Middle frontal gyrus (tissue), 1 donor: Measurements from ENCODE around the gene NDUFA1.
"Not testable (repeated sequence)": the region's sequence is repeated elsewhere in the genome, so short reads cannot be mapped to it uniquely, and the experiment has no call there.

Experiments used
- DNase-seq: peaks from one replicate; pipeline ENCODE4 v3.0.0-alpha.2; 2015; ENCODE audit warnings: low spot score; ENCODE audit errors: extremely low spot score

Gene NDUFA1

GRCh38 chrX:119871599-119872395 lies at the start of gene NDUFA1, which contains the start of gene RNF113A:
Gene NDUFA1, plus strand, starts transcription at chrX:119871832. Its CDS starts 80 bp downstream, at chrX:119871912.
Gene RNF113A, minus strand, starts transcription at chrX:119871733. Its CDS starts 120 bp downstream, at chrX:119871613.
- peak; percentile 54 for DNase-seq

- DNase-seq = not testable (repeated sequence)
Measured at GRCh38 chrX:119824221-119824620, 47.4 kb upstream of the NDUFA1 start.

- DNase-seq = no peak
Measured at GRCh38 chrX:119826399-119826959, 45.2 kb upstream of the NDUFA1 start.

GRCh38 chrX:119828446-119828845 lies 43.2 kb upstream of the NDUFA1 start:
- no peak for DNase-seq

DNA sequence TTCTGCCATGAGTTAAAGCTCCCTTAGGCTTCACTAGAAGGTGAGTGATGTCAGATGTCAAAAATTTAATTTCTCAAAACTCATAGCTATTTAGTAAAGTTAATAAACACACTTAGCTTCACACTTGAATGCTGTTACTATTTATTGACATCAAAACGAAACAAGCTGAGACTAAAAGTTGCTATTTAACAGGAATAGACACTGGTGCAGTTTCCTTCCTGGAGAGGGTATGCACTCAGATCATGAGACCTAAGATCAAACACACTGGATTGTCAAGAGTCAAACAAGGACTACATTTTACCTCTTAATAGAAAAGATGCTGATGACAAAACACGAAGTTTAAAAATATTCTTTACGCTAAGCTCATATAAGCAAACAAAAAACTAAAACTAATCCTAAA lies 37.7 kb upstream of the NDUFA1 start:
- no peak for DNase-seq

GRCh38 chrX:119852382-119853353 lies 19.0 kb upstream of the NDUFA1 start, which contains the start of gene UPF3B:
Gene UPF3B, minus strand, starts transcription at chrX:119852963. Its CDS starts 35 bp downstream, at chrX:119852928.
- DNase-seq = peak; percentile 86

DNA sequence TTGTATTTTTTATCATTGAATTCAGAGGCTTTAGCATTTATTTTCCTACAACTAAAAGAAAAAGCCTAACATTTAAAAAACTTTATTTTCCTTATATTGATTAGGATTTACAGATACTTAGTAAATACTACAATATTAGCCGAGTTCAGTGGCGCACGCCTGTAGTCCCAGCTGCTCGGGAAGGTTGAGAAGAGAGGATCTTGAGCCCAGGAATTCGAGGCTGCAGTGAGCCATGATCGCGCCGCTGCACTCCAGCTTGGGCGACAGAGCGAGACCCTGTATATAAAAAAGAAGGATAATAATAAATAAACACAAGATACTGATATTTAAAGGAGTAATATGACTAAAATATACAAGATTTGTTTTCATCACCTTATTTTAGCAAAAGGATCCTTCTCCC lies 18.2 kb upstream of the NDUFA1 start:
- no peak for DNase-seq

- no peak for DNase-seq
Measured at GRCh38 chrX:119870626-119871131, 953 bp upstream of the NDUFA1 start.

DNA sequence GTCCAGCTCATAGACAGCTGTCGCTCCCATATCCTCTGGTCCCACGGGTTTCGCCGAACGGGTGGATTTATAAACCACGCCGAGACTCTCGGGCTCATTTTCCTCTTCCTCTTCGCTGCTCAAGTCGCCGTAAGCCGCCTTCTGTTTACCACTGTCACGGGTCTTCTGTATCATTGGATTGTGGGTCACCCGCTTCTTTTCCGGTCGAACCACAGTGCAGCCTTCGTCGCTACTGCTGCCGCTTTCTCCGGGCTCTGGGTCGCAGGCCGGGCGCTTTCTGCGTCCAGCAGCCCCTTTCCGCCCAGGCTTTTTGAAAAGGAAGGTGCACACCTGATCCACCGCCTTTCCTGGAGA lies 410 bp upstream of the NDUFA1 start:
- no peak for DNase-seq

DNA sequence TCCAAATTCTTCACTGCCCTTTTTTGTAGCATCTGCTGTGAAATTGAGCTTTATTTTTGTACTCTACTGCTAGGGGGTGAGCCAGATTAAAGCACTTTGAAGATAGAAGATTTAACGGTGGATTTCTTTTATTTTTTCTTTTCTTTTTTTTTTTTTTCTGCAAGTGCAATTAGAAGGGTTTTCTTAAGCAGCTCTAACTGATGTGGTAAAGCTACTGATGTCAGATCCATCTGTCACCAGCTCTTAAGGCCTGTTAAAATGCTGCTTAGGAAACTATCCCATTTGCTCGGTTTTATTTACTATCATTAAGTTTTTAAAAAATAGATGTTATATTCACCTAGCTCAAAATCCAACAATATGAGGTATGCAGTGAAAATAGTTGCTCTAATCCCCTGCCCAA lies 7.1 kb downstream of the NDUFA1 start:
- no peak for DNase-seq

DNA sequence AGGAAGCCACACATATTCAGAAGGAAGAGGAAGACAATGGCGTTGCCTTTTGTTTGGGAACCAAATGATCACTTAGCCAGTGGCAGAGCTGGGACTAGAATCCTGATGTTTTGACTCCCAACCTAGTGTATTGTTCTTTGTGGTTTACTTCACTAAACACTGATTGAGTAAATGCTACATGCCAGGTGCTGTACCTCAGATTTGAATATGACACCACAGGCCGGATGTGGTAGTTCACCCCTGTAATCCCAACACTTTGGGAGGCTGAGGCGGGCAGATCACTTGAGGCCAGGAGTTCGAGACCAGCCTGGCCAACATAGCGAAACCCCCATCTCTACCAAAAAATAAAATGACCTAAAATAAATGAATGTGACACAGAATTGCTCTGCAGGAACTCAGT lies 8.4 kb downstream of the NDUFA1 start:
- DNase-seq = no peak

- DNase-seq = no peak
Measured at GRCh38 chrX:119880552-119881437, 9.2 kb downstream of the NDUFA1 start.

- no peak for DNase-seq
Measured at GRCh38 chrX:119885554-119886428, 14.2 kb downstream of the NDUFA1 start.

DNA sequence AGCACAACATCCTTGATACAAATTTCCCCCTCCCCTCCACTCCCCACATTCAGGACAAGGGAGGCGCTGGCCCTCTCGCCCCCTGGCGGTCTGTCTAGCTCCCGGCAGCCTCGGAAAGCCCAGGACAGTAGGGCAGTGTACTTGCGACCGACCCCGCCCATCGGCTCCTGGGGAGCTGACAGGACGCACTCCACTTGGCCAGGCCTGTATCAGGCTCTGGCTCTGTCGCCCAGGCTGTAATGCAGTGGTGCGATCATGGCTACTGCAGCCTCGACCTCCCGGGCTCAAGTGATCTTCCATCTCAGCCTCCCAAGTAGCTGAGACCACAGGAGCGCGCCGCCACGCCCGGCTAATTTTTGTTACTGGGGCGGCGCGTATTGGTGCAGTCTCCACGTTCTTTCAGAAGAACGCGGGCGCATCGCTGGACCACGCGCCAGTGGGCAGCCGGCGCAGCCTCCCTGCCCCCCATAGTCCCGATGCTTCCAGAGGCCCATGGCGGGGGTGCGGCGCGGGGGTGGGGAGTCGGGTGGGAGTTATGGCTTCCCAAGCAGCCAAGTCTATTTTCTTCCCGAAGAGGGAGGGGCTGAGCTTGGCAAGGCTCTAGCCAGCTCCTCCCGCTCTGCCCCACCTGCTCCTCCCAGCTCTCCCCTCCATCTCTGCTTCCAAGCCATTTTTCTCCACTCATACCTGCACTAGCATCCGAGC lies 16.2 kb downstream of the NDUFA1 start:
- DNase-seq = no peak

- DNase-seq = not testable (repeated sequence)
Measured at GRCh38 chrX:119890626-119891025, 19.0 kb downstream of the NDUFA1 start.

GRCh38 chrX:119891961-119892692 lies 20.5 kb downstream of the NDUFA1 start:
- not testable (repeated sequence) for DNase-seq

- no peak for DNase-seq
Measured at GRCh38 chrX:119895843-119896326, 24.3 kb downstream of the NDUFA1 start, which contains the start of gene AKAP14. Gene AKAP14, plus strand, starts transcription at chrX:119895893. Its CDS starts 7,331 bp downstream, at chrX:119903224.

DNA sequence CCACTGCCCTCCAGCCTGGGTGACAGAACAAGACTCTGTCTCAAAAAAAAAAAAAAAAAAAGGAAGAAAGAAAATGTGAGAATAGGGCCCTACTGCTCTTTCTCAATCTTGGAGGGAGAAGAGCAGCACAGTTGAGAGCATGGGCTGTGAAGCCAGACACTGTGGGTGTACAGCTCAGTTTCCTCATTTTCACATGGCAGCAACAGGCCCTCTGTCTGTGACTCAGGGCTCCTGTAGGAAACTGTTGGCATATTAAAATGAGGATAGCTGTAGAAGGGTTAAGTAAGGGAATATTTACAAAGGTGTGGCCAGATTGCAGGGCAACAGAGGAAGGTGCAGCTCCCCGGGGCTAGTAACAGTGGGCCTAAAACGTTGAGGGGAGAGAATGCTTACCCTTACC lies 27.5 kb downstream of the NDUFA1 start:
- DNase-seq = no peak
